Endothelial cell of umbilical vein (primary cell): ENCODE data around the gene XRCC1. TPM values are rescaled to one million over a fixed set of nuclear protein-coding genes. Genes with fewer than 3 reads are reported as not detected.

ENCODE experiments used
- BruUV-seq: library from RNA; stranded (reverse); fragments of 400-500 nt; replicated peaks from 2 replicates; lab custom pipeline; 2021; lab: Mats Ljungman, UMichigan
- CTCF ChIA-PET: fragments of 300-600, 350-600 bp; sonication (Branson Sonifier 250); formaldehyde crosslinking; loops from one replicate; lab custom pipeline; 2021; ENCODE audit warnings: antibody characterized with exemption, inconsistent platforms; lab: Charles Lee
- POLR2A ChIA-PET: fragments of 300-600, 350-600 bp; sonication (Branson Sonifier 250); formaldehyde crosslinking; loops from one replicate; lab custom pipeline; 2021; ENCODE audit warnings: antibody characterized with exemption, inconsistent platforms; lab: Charles Lee
- DNase-seq: peaks from one replicate; pipeline ENCODE4 v3.0.0-alpha.2; 2011; ENCODE audit warnings: low read depth, low spot score
- FAIRE-seq: peaks from 2 replicates; lab custom pipeline; 2011; peaks lifted over from hg19 to GRCh38; lab: Jason Lieb, UNC
- H2AFZ ChIP-seq: 2 replicates; pipeline ENCODE4 v1.6.0; 2012; ENCODE audit warnings: low read depth, low read length, control low read depth, inconsistent platforms
- H3K27ac ChIP-seq: 2 replicates; pipeline ENCODE4 v1.5.1; 2011; ENCODE audit warnings: low read depth, mild to moderate bottlenecking, control low read depth, low read length, moderate library complexity; ENCODE audit not compliant: insufficient read depth
- H3K27me3 ChIP-seq, 2 experiments: 2 replicates each; pipeline versions ENCODE4 v1.6.0 to v1.6.1; 2011; ENCODE audit warnings: low read length in 2 of 2, mixed read lengths in 1 of 2; ENCODE audit not compliant: control insufficient read depth in 2 of 2, insufficient read depth in 2 of 2
- H3K36me3 ChIP-seq, 2 experiments: 2 replicates in 1 of 2; 3 replicates in 1 of 2; pipeline ENCODE4 v1.5.1; 2011; ENCODE audit warnings: low read length in 2 of 2, mild to moderate bottlenecking in 1 of 2, moderate library complexity in 1 of 2; ENCODE audit not compliant: control insufficient read depth in 2 of 2, insufficient read depth in 2 of 2; ENCODE audit errors: extremely low read depth in 1 of 2
- H3K4me1 ChIP-seq: 3 replicates; pipeline ENCODE4 v1.5.1; 2011; ENCODE audit warnings: mild to moderate bottlenecking, low read length; ENCODE audit not compliant: control insufficient read depth, insufficient read depth; ENCODE audit errors: extremely low read depth
- H3K4me2 ChIP-seq: 2 replicates; pipeline ENCODE4 v1.6.1; 2011; ENCODE audit warnings: low read length, control low read depth, mixed read lengths; ENCODE audit not compliant: insufficient read depth
- H3K4me3 ChIP-seq, 3 experiments: fragments of 200-600 bp in 1 of 3; sonication (generic), shearing (Covaris generic) in 1 of 3; replicated peaks in 1 of 3; 2 replicates each; pipeline ENCODE4 v1.5.1; 2011 to 2016; ENCODE audit warnings: control low read depth in 3 of 3, low read length in 3 of 3, mild to moderate bottlenecking in 2 of 3, inconsistent platforms in 1 of 3, low read depth in 1 of 3, moderate library complexity in 1 of 3; ENCODE audit not compliant: insufficient read depth in 1 of 3
- H3K79me2 ChIP-seq: 2 replicates; pipeline ENCODE4 v1.6.0; 2012; ENCODE audit warnings: low read length, inconsistent platforms; ENCODE audit not compliant: control insufficient read depth, insufficient read depth
- H3K9ac ChIP-seq: replicated peaks from 2 replicates; pipeline ENCODE3; 2011; ENCODE audit warnings: low read length, control low read depth; ENCODE audit not compliant: insufficient read depth; ENCODE audit errors: extremely low read depth
- H3K9me1 ChIP-seq: replicated peaks from 3 replicates; pipeline ENCODE4 v1.6.0; 2011; ENCODE audit warnings: mild to moderate bottlenecking, low read length; ENCODE audit not compliant: control insufficient read depth, insufficient read depth; ENCODE audit errors: extremely low read depth
- H3K9me3 ChIP-seq: replicated peaks from 2 replicates; pipeline ENCODE4 v1.5.1; 2012; ENCODE audit warnings: low read length, inconsistent platforms; ENCODE audit not compliant: control insufficient read depth, insufficient read depth
- H4K20me1 ChIP-seq: replicated peaks from 2 replicates; pipeline ENCODE3; 2011; ENCODE audit warnings: mild to moderate bottlenecking, low read length; ENCODE audit not compliant: control insufficient read depth, insufficient read depth; ENCODE audit errors: extremely low read depth
- CTCF ChIP-seq, 2 donors: IDR thresholded peaks; 1 replicate in 1 of 2; 2 replicates in 1 of 2; pipeline ENCODE4 v1.5.1; 2011; ENCODE audit warnings: low read length in 2 of 2, mild to moderate bottlenecking in 2 of 2, moderate library complexity in 2 of 2, control low read depth in 1 of 2, inconsistent platforms in 1 of 2, low read depth in 1 of 2; ENCODE audit not compliant: insufficient read depth in 1 of 2; ENCODE audit errors: extremely low read depth in 1 of 2
- EZH2 ChIP-seq: IDR thresholded peaks from 2 replicates; pipeline ENCODE4 v1.6.1; 2012; ENCODE audit warnings: borderline replicate concordance, low read depth, mild to moderate bottlenecking, moderate library complexity, low read length, inconsistent platforms; ENCODE audit not compliant: severe bottlenecking
- FOS ChIP-seq: IDR thresholded peaks from 2 replicates; pipeline ENCODE4 v1.6.1; 2011; ENCODE audit warnings: mild to moderate bottlenecking, low read length, moderate library complexity, borderline replicate concordance; ENCODE audit not compliant: insufficient read depth
- GATA2 ChIP-seq: IDR thresholded peaks from 2 replicates; pipeline ENCODE4 v1.7.0; 2011; ENCODE audit warnings: low read depth, mild to moderate bottlenecking, moderate library complexity, mixed read lengths, low read length; ENCODE audit not compliant: insufficient read length, insufficient read depth
- JUN ChIP-seq: IDR thresholded peaks from 2 replicates; pipeline ENCODE4 v1.6.1; 2011; ENCODE audit warnings: borderline replicate concordance, low read depth; ENCODE audit not compliant: insufficient read length, insufficient read depth
- MYC ChIP-seq: IDR thresholded peaks from one replicate; pipeline ENCODE4 v1.6.1; 2011; ENCODE audit warnings: mild to moderate bottlenecking, low read depth, low read length
- POLR2A ChIP-seq: IDR thresholded peaks from 2 replicates; pipeline ENCODE4 v1.6.1; 2012; ENCODE audit warnings: low read depth, mild to moderate bottlenecking, control low read depth, low read length
- POLR2AphosphoS5 ChIP-seq: IDR thresholded peaks from 2 replicates; pipeline ENCODE4 v1.6.1; 2012; ENCODE audit warnings: low read depth, mild to moderate bottlenecking, control low read depth, low read length, moderate library complexity; ENCODE audit not compliant: insufficient read depth
- dilution Hi-C: fragments of 300-500 bp; cut with MboI; formaldehyde crosslinking; loops from one replicate; pipeline ENCODE4 v1.15.0; 2019; ENCODE audit warnings: low sequenced_read_pairs; ENCODE audit not compliant: extremely low pct_ligation_motif_present
- intact Hi-C: fragments of 100-400 bp; cut with micrococcal nuclease; formaldehyde crosslinking; loops from one replicate; pipeline ENCODE4 v1.10.0; 2022
- polyA plus RNA-seq, 4 experiments: library from polyadenylated mRNA; depleted of rRNA in 3 of 4; stranded (reverse) in 3 of 4; unstranded in 1 of 4; fragments of >200 nt; gene quantifications; 2 replicates each; pipeline versions ENCODE4 v1.2.1 to v1.2.3, GENCODE V29; 2011 to 2012; ENCODE audit warnings: missing spikeins in 1 of 4
- total RNA-seq: library from RNA; stranded (reverse); gene quantifications from 2 replicates; pipeline ENCODE4 v1.2.3, GENCODE V29; 2021

XRCC1 gene
- total and polyA plus RNA-seq, 2 donors (not counting 3 experiments of a cell fraction or from before 2014, with no cell fraction given), result 29.5 to 39.3 TPM

- Histone ChIP-seq H3K9ac (no peak overlapping the region), H3K79me2 (no peaks in the 10 kb centered on the region), H3K27me3 (no peaks in the 10 kb centered on the region), H3K9me1 (no peaks in the 10 kb centered on the region), H3K36me3 (peaks cover 0 to 6% of the 10 kb centered on the region in 2 experiments), H4K20me1 (no peaks in the 10 kb centered on the region), H3K4me2 (no peak overlapping the region), H3K9me3 (no peaks in the 10 kb centered on the region), H2AFZ (no peak overlapping the region), H3K4me3 (no peak overlapping the region), H3K4me1 (no peaks in the 10 kb centered on the region), H3K27ac (no peak overlapping the region)
- no TSS peak for BruUV-seq
- CTCF ChIA-PET, result interaction anchor here (0.5 to 1.6 kb wide), 3 partner anchors 19 to 52 kb away, joined by 5 to 6 read pairs (median 5); no protein-coding TSS in a partner anchor
- TF ChIP-seq CTCF (IDR thresholded peaks at IDR 0.05; ENCODE audit: extremely low read depth in 1 of 2, insufficient read depth in 1 of 2, low read depth in 1 of 2, low read length in 2 of 2) (no peak), POLR2A (no peak), GATA2 (no peak), EZH2 (no peak), JUN (no peak), MYC (no peak), POLR2AphosphoS5 (no peak), FOS (no peak)
- dilution Hi-C loops (no loop called here), intact Hi-C loops (no loop called here)
- POLR2A ChIA-PET, result no interaction called here
- no peak for FAIRE-seq
- DNase-seq, result no peak
Measured at GRCh38 chr19:43499042-43499441, 76.3 kb downstream of the XRCC1 start.
